Lower leg skin (tissue), 3 donors: Measurements from ENCODE around the gene NRXN3.

Experiments used
- POLR2A ChIP-seq, 2 donors: fragments of 450-650 bp; IDR thresholded peaks; one replicate each; pipeline ENCODE4 v1.6.1; 2016 to 2017; ENCODE audit warnings: antibody characterized with exemption in 2 of 2, mild to moderate bottlenecking in 1 of 2, moderate library complexity in 1 of 2
- TF ChIP-seq, protein P1 (sequence below), 3 donors: fragments of 450-650 bp; IDR thresholded peaks; one replicate each; pipeline ENCODE4 v1.5.1; 2016; ENCODE audit warnings: antibody characterized with exemption in 3 of 3, mild to moderate bottlenecking in 3 of 3, moderate library complexity in 2 of 3

DNA sequence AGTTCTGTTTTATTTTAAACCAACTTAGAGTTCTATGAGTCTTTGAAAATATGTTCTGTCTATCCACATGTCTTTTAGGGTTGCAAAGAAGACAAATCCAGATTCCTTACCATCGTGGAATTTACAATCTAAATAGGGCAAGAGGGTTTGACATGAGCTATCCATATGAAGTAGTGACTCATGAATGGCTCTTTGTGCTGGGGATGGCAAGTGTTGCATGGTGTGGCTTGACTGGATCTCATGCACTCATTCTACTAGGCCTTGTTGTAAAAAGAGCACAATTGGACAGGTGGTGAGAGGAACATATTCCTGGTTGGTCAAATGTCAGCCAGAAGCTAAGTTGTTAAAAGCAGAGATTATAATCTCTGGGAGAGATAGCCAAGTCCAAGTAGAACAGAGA lies 1532.0 kb downstream of the NRXN3 start:
- TF ChIP-seq, protein P1, sequence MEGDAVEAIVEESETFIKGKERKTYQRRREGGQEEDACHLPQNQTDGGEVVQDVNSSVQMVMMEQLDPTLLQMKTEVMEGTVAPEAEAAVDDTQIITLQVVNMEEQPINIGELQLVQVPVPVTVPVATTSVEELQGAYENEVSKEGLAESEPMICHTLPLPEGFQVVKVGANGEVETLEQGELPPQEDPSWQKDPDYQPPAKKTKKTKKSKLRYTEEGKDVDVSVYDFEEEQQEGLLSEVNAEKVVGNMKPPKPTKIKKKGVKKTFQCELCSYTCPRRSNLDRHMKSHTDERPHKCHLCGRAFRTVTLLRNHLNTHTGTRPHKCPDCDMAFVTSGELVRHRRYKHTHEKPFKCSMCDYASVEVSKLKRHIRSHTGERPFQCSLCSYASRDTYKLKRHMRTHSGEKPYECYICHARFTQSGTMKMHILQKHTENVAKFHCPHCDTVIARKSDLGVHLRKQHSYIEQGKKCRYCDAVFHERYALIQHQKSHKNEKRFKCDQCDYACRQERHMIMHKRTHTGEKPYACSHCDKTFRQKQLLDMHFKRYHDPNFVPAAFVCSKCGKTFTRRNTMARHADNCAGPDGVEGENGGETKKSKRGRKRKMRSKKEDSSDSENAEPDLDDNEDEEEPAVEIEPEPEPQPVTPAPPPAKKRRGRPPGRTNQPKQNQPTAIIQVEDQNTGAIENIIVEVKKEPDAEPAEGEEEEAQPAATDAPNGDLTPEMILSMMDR (IDR thresholded peaks at IDR 0.05) = no peak
- no peak for TF ChIP-seq POLR2A (IDR thresholded peaks at IDR 0.05)
